Suppressor macrophage treated with lipopolysaccharide for 4 hours (primary cell): Measurements from ENCODE around the gene SPAG5.

Source experiments
- DNase-seq: peaks from one replicate; pipeline ENCODE4 v3.0.0-alpha.2; 2020

Gene SPAG5

GRCh38 chr17:28544402-28545140 is 54.3 kb downstream of the SPAG5 start:
- DNase-seq: no peak

DNA sequence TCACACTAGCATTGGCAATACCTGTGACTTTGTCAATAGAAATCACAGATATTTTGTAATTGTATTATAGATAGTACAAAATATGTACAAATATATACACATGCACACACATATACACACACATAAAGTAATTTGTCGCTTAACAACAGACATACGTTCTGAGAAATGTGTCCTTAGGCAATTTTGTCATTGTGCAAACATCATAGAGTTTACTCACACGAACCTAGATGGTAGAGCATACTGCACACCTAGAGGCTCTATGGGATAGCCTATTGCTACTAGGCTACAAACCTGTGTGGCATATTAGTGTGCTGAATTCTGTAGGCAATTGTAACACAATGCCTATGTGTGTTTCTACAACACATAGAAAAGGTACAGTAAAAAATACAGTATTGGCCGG is 57.4 kb downstream of the SPAG5 start:
- no peak for DNase-seq

GRCh38 chr17:28540231-28540630 is 58.6 kb downstream of the SPAG5 start:
- no peak for DNase-seq

DNA sequence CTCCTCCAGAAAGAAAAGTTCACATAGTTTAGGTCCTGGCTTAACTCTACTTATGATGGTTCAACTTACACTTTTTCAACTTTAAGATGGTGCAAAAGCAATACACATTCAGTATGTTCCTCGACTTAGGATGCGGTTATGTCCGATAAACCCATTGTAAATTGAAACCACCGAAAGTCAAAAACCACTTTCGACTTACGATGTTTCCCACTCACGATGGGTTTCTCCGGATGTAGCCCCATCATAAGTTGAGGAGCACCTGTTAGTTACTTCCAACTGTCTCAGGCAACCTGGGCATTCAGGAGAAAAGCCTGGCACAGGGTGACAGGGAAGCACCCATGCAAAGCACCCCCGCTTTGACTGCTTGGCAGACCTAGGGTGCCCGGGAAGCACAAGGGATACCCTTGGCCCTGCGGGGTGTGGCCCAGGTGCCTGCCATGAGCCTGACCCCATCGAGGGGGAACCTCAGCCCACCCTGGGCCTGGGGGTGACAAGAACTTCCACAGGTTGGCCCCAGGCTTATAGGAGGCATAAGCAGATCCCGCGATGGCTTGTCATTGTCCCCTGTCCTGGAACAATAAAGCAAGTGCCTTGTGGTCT is 60.4 kb downstream of the SPAG5 start:
- no peak for DNase-seq

- DNase-seq: no peak
Observed at GRCh38 chr17:28537219-28537610, 61.6 kb downstream of the SPAG5 start.

- no peak for DNase-seq
Observed at GRCh38 chr17:28536532-28537218, 62.1 kb downstream of the SPAG5 start.

GRCh38 chr17:28534740-28535375 is 64.0 kb downstream of the SPAG5 start:
- no peak for DNase-seq

DNA sequence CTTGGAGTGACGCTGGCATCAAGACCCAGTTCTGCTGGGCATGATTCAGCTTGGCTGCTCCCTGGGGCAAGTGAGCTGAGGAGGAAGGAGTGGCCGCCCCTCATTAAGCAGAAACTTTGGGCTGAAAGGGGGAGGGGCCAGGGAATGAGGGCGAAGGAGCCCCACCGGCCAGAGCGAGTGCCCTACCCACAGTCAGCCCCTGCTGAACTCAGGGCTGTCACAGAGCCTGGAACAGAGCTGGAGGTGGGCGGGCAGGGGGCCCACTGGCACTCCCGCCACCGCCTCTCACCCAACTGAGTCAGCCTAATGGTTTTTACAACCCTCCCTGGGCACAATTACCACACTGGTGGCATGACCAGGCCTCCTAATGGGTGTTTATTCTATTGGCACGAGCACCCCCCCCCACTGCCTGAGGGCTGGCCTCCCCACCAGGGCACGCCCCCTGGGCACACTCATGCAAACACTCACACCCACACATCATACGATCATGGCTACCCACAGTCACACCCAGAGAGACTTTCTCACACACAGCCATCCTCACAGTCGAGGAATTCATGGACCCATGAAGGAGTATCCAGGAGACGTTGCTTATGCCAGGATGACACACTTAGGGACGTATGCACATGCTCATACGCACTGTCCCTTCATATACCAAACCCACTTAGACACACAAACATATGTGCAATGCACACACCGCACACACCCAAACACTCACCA is 65.6 kb downstream of the SPAG5 start:
- DNase-seq: no peak

DNA sequence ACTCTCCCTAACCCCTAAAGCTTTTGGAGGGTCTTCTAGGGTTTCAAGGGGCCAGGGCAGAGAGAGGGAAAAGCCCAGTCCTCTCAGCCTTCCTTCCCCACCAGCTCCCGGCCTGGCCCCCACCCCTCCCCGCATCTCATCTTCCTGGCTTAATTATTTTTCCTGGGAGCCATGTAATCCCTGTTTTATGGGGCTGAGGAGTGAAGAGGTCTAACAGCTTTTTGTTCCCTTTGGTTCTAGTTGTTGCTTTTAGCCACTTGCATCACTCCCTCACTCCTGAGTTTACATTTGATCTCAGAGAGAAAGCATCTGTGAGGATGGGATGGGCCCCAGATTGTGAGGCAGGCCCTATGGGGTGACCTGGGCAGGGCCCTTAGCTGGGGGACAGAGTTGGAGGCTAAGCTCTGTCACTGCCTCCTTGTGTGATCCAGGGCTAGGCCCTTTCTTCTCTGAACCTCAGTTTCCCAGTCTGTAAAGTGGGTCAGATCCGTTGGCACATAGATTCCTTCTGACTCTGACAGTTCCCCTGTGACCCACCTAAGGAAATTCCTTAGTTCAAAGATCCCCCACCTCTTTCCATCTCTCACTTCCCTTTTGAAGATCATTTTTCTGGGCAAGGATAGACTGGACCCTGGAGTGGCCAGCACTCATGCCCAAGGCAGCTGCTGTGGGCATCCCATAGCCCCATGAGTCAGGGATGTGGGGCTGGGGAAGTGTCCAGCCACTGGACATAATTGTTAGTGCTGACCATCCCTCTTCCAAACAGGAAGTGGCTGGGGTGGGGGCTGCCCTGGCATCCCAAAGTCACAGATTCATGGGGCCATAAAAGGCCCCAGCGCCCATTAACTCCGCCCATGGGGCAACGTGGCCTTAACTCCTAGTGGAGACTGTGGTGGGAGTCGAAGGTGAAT is 66.5 kb downstream of the SPAG5 start:
- DNase-seq: no peak

GRCh38 chr17:28530926-28531325 is 67.9 kb downstream of the SPAG5 start:
- no peak for DNase-seq

DNA sequence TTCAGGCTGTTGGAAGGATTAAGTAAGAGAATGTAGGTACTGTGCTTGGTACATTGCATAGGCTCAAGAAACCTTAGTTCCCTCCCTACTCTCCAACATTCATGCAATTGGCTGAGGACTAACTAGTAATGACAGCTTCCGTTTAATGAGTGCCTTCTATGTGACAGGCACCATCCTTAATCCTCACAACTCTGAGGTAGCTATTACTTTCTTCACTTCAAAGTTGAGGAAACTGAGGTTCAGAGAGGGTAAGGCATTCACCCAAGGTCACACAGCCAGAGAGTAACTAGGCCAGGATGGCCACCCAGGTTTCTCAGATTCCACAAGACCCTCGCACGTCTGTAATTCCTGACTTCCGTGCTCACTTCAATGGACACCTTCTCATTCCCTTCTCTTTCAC is 68.6 kb downstream of the SPAG5 start:
- no peak for DNase-seq

- DNase-seq: no peak
Observed at GRCh38 chr17:28529013-28529400, 69.8 kb downstream of the SPAG5 start.

- DNase-seq: no peak
Observed at GRCh38 chr17:28528327-28529012, 70.4 kb downstream of the SPAG5 start.

GRCh38 chr17:28527859-28528258 is 71.0 kb downstream of the SPAG5 start:
- DNase-seq: no peak
